Placental pericyte (primary cell): Measurements from ENCODE around the gene SLC34A3. TPM values are rescaled to one million over a fixed set of nuclear protein-coding genes. Genes with fewer than 3 reads are reported as not detected.

Source experiments
- total RNA-seq: library from RNA; depleted of rRNA; stranded (reverse); fragments of >200 nt; gene quantifications from 2 replicates; pipeline ENCODE4 v1.2.3, GENCODE V29; 2012

SLC34A3 gene
- total RNA-seq, 1 donor = not detected

Other genes starting within 250 kb of the SLC34A3 start
- 0.14 and 9.8 TPM in 2 replicates for gene LCNL1, start 247.9 kb upstream of the SLC34A3 start, total RNA-seq
- 12.0 and 13.9 TPM in 2 replicates for gene PAXX, start 238.5 kb upstream of the SLC34A3 start, total RNA-seq
- 4.3 and 12.7 TPM in 2 replicates for gene CLIC3, start 234.3 kb upstream of the SLC34A3 start, total RNA-seq
- gene ABCA2, start 202.7 kb upstream of the SLC34A3 start, total RNA-seq = 18.8 and 18.9 TPM in 2 replicates
- not detected in 2 replicates for gene FUT7, start 198.8 kb upstream of the SLC34A3 start, total RNA-seq
- 16.0 and 21.0 TPM in 2 replicates for gene NPDC1, start 184.7 kb upstream of the SLC34A3 start, total RNA-seq
- gene ENTPD2, start 176.8 kb upstream of the SLC34A3 start, total RNA-seq = not detected in 2 replicates
- 0.22 and 15.9 TPM in 2 replicates for gene SAPCD2, start 160.3 kb upstream of the SLC34A3 start, total RNA-seq
- 28.2 and 29.1 TPM in 2 replicates for gene UAP1L1, start 153.4 kb upstream of the SLC34A3 start, total RNA-seq
- 68.1 and 103 TPM in 2 replicates for gene MAN1B1, start 143.9 kb upstream of the SLC34A3 start, total RNA-seq
- 58.1 and 86.7 TPM in 2 replicates for gene DPP7, start 116.2 kb upstream of the SLC34A3 start, total RNA-seq
- 0.29 TPM in 1 of 2 replicates, not detected in the other for gene GRIN1, start 91.7 kb upstream of the SLC34A3 start, total RNA-seq
- gene LRRC26, start 60.9 kb upstream of the SLC34A3 start, total RNA-seq = not detected in 2 replicates
- gene TMEM210, start 58.8 kb upstream of the SLC34A3 start, total RNA-seq = not detected in 2 replicates
- 30.4 and 32.4 TPM in 2 replicates for gene ANAPC2, start 42.3 kb upstream of the SLC34A3 start, total RNA-seq
- gene SSNA1, start 42.2 kb upstream of the SLC34A3 start, total RNA-seq = 75.5 and 82.3 TPM in 2 replicates
- 9.9 and 14.9 TPM in 2 replicates for gene TPRN, start 30.2 kb upstream of the SLC34A3 start, total RNA-seq
- 28.9 and 41.4 TPM in 2 replicates for gene TMEM203, start 25.3 kb upstream of the SLC34A3 start, total RNA-seq
- 10.1 and 15.3 TPM in 2 replicates for gene NDOR1, start 25.2 kb upstream of the SLC34A3 start, total RNA-seq
- gene RNF208, start 8.7 kb upstream of the SLC34A3 start, total RNA-seq = 0.22 and 0.43 TPM in 2 replicates
- gene CYSRT1, start 5.7 kb upstream of the SLC34A3 start, total RNA-seq = 0.14 and 0.66 TPM in 2 replicates
- gene RNF224, start 3.4 kb upstream of the SLC34A3 start, total RNA-seq = not detected in 2 replicates
- gene TUBB4B, start 10.4 kb downstream of the SLC34A3 start, total RNA-seq = 93.4 and 509 TPM in 2 replicates
- not detected in 2 replicates for gene STPG3, start 20.4 kb downstream of the SLC34A3 start, total RNA-seq
- gene NELFB, start 24.4 kb downstream of the SLC34A3 start, total RNA-seq = 44.2 and 74.0 TPM in 2 replicates
- 48.1 and 108 TPM in 2 replicates for gene TOR4A, start 46.8 kb downstream of the SLC34A3 start, total RNA-seq
- 0.43 TPM in 1 of 2 replicates, not detected in the other for gene NRARP, start 71.4 kb downstream of the SLC34A3 start, total RNA-seq
- 5.4 and 8.3 TPM in 2 replicates for gene EXD3, start 192.3 kb downstream of the SLC34A3 start, total RNA-seq
- 0.14 and 0.66 TPM in 2 replicates for gene NOXA1, start 192.5 kb downstream of the SLC34A3 start, total RNA-seq
- gene ENTPD8, start 210.5 kb downstream of the SLC34A3 start, total RNA-seq = not detected in 2 replicates
- gene NSMF, start 228.4 kb downstream of the SLC34A3 start, total RNA-seq = 27.1 and 38.3 TPM in 2 replicates